HG03469 (cell line): ENCODE measurements around the gene FBXL7.

Experiments used
- ATAC-seq: cut with Tn5 transposase; IDR thresholded peaks from one replicate; pipeline ENCODE4 v1.9.1; 2021; ENCODE audit warnings: mild to moderate bottlenecking, moderate library complexity, moderate number of reproducible peaks; ENCODE audit not compliant: unreplicated experiment

FBXL7 gene

DNA sequence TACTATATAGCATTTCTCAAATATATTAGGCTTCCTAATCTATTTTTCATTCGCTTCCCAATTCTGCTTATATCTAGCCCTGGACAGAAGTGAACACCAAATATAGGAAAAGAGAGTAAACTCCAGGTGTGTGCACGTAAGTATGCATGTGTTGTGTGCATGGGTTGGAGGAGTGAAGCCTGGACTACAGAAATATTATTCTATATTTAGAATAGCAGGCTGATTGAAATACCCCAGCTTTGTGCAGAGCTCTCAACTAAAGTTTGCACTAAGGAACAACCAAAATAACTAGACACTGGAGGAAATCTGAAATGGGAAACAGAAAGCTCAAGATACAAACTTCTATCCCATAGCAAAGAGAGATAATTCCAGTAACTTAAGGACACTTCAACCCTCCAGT, 480.9 kb downstream of the FBXL7 start:
- ATAC-seq = no peak

DNA sequence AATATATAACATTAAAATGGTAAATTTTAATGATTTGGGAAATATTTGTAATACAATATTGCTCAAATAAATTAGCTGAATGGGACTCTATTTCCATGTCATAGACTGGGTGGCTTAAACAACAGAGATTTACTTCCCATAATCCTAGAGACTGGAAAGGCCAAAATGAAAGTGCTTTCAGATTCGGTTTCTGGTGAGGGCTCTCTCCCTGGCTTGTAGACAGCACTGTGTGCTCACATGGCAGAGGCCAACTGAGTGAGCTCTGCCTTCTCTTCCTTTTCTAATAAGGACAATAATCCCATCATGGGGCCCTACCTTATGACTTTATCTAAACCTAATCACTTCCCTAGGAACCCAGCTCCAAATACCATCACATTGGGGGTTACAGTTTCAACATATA, 483.4 kb downstream of the FBXL7 start:
- no peak for ATAC-seq
